Loucy (cell line): ENCODE measurements around the gene CDK19.

ENCODE experiments used
- H2AFZ ChIP-seq: fragments of 200-600 bp; sonication (generic); 2 replicates; pipeline ENCODE4 v1.6.0; 2016; ENCODE audit warnings: antibody characterized with exemption, mild to moderate bottlenecking, low read length, moderate library complexity
- H3F3A ChIP-seq: fragments of 200-600 bp; 2 replicates; pipeline ENCODE4 v1.6.0; 2016; ENCODE audit warnings: antibody characterized with exemption, low read depth, mild to moderate bottlenecking
- H3K27me3 ChIP-seq: fragments of 200-600 bp; sonication (generic); 2 replicates; pipeline ENCODE4 v1.6.1; 2014; ENCODE audit warnings: low read length, mild to moderate bottlenecking; ENCODE audit not compliant: insufficient read depth, poor library complexity, severe bottlenecking
- H3K36me3 ChIP-seq: fragments of 200-600 bp; sonication (generic); 2 replicates; pipeline ENCODE4 v1.6.1; 2016; ENCODE audit warnings: low read length; ENCODE audit not compliant: insufficient read depth
- H3K4me1 ChIP-seq: fragments of 200-600 bp; sonication (generic); 2 replicates; pipeline ENCODE4 v1.5.1; 2014; ENCODE audit warnings: low read length, mild to moderate bottlenecking; ENCODE audit not compliant: insufficient read depth, poor library complexity, severe bottlenecking
- H3K4me2 ChIP-seq: fragments of 200-600 bp; sonication (generic); 2 replicates; pipeline ENCODE4 v1.6.0; 2014; ENCODE audit warnings: antibody characterized with exemption, low read length, low read depth, mild to moderate bottlenecking; ENCODE audit not compliant: poor library complexity, severe bottlenecking
- H3K4me3 ChIP-seq: fragments of 200-600 bp; sonication (generic); 2 replicates; pipeline ENCODE4 v1.5.1; 2014; ENCODE audit warnings: low read length, mild to moderate bottlenecking, mixed read lengths; ENCODE audit not compliant: poor library complexity, severe bottlenecking
- H3K79me2 ChIP-seq: fragments of 200-600 bp; sonication (generic); 2 replicates; pipeline ENCODE4 v1.6.1; 2014; ENCODE audit warnings: low read length; ENCODE audit not compliant: insufficient read depth
- H3K9ac ChIP-seq: fragments of 200-600 bp; sonication (generic); 2 replicates; pipeline ENCODE4 v1.6.0; 2014; ENCODE audit warnings: mild to moderate bottlenecking, low read depth, low read length, moderate library complexity; ENCODE audit not compliant: poor library complexity, severe bottlenecking
- H3K9me2 ChIP-seq: fragments of 200-600 bp; sonication (generic); replicated peaks from 2 replicates; pipeline ENCODE4 v1.6.1; 2016; ENCODE audit warnings: low read depth, low read length, mixed read lengths
- H3K9me3 ChIP-seq: fragments of 200-600 bp; sonication (generic); 2 replicates; pipeline ENCODE4 v1.6.1; 2014; ENCODE audit warnings: mild to moderate bottlenecking, antibody characterized with exemption, low read length, low read depth; ENCODE audit not compliant: insufficient read depth
- H4K20me1 ChIP-seq: fragments of 200-600 bp; sonication (generic); 2 replicates; pipeline ENCODE4 v1.6.0; 2014; ENCODE audit warnings: antibody characterized with exemption, low read length, mild to moderate bottlenecking; ENCODE audit not compliant: insufficient read depth, poor library complexity, severe bottlenecking
- EZH2phosphoT487 ChIP-seq: fragments of 200-600 bp; IDR thresholded peaks from 2 replicates; pipeline ENCODE4 v1.6.1; 2018; ENCODE audit warnings: antibody characterized with exemption, mild to moderate bottlenecking, moderate library complexity, borderline replicate concordance
- TF ChIP-seq, protein P1 (sequence below): fragments of 200-600 bp; sonication (generic); conservative IDR thresholded peaks from 2 replicates; pipeline ENCODE4 v1.5.1; 2014; ENCODE audit warnings: mild to moderate bottlenecking, antibody characterized with exemption, low read length

The CDK19 gene

DNA sequence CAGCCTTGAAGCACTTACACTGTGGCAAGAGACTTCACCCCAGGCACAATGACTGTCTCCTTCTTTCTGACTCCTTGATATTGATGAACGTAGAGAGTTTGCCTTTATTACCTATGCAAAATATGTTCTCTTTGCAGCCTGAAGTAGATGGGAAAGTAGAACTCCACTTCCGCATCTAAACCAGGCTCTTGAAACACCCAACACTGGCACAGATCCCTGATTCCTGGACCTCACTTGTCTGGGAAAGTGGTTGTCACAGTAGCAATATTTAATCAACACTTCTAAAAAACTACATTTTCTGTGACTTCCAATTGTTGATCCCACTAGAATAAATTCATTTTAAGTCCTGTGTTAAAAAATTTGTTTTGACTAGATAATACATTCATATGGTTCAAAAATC, 143.1 kb downstream of the CDK19 start:
- Histone ChIP-seq H3K4me1 (peaks cover 19% of the 10 kb centered on the region), H2AFZ (no peak overlapping the region), H3F3A (no peaks in the 10 kb centered on the region), H3K79me2 (peaks cover 28% of the 10 kb centered on the region; the same call in 1 of the 2 replicates), H4K20me1 (no peaks in the 10 kb centered on the region), H3K9me3 (no peaks in the 10 kb centered on the region), H3K27me3 (no peaks in the 10 kb centered on the region), H3K9ac (no peak overlapping the region), H3K4me3 (no peak overlapping the region), H3K4me2 (no peak overlapping the region), H3K9me2 (no peaks in the 10 kb centered on the region), H3K36me3 (peaks cover 18% of the 10 kb centered on the region; the same call in 1 of the 2 replicates)
- TF ChIP-seq EZH2phosphoT487, result no peak
- TF ChIP-seq, protein P1, sequence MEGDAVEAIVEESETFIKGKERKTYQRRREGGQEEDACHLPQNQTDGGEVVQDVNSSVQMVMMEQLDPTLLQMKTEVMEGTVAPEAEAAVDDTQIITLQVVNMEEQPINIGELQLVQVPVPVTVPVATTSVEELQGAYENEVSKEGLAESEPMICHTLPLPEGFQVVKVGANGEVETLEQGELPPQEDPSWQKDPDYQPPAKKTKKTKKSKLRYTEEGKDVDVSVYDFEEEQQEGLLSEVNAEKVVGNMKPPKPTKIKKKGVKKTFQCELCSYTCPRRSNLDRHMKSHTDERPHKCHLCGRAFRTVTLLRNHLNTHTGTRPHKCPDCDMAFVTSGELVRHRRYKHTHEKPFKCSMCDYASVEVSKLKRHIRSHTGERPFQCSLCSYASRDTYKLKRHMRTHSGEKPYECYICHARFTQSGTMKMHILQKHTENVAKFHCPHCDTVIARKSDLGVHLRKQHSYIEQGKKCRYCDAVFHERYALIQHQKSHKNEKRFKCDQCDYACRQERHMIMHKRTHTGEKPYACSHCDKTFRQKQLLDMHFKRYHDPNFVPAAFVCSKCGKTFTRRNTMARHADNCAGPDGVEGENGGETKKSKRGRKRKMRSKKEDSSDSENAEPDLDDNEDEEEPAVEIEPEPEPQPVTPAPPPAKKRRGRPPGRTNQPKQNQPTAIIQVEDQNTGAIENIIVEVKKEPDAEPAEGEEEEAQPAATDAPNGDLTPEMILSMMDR, result no peak

DNA sequence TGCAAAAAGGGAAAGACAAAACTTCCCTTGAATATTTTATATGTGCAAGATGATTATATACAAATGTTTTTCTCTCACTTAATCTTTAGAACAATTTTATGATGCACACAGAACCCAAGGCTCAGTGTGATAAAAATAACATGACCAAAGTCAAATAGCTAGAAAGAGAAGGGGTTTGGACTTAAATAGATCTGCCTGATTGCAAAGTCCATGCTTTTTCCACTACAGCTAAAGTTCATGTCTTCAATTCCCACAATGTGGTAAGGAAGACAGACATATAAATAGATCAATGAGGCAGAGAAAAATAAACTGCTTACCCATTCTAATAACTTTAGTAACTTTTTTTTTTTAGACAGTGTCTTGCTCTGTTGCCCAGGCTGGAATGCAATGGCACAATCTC, 143.8 kb downstream of the CDK19 start:
- peaks cover 19% of the 10 kb centered on the region for H3K4me1 ChIP-seq
- H3K9me3 ChIP-seq, result no peaks in the 10 kb centered on the region
- TF ChIP-seq, protein P1, result no peak
- TF ChIP-seq EZH2phosphoT487, result no peak

DNA sequence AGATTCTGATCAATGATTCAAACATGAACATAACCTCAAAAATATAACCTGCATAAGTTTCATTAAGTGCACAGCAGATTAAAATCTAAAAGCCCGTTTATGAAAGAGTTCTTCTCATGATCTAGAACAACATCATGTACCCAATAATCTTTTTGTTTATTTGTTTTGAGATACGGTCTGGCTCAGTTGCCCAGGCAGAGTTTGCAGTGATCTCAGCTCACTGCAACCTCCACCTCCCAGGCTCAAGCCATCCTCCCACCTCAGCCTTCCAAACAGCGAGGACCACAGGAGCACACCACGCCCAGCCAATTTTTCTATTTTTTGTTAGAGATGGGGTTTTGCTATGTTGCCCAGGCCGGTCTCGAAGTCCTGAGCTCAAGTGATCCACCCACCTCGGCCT, 149.7 kb downstream of the CDK19 start:
- Histone ChIP-seq H3K27me3 (no peaks in the 10 kb centered on the region), H3K36me3 (peaks cover 34% of the 10 kb centered on the region), H3K4me1 (peaks cover 6% of the 10 kb centered on the region), H3K9ac (no peak overlapping the region), H3K79me2 (peaks cover 4% of the 10 kb centered on the region; the same call in 1 of the 2 replicates), H3K9me3 (peaks cover 6% of the 10 kb centered on the region; the same call in 1 of the 2 replicates), H3K4me2 (no peak overlapping the region), H3K9me2 (no peaks in the 10 kb centered on the region), H2AFZ (no peak overlapping the region), H4K20me1 (no peaks in the 10 kb centered on the region), H3K4me3 (no peak overlapping the region), H3F3A (no peaks in the 10 kb centered on the region)
- TF ChIP-seq, protein P1, result no peak
- TF ChIP-seq EZH2phosphoT487, result no peak

More for the DNA sequence above, 143.8 kb downstream of the CDK19 start:
- Histone ChIP-seq H3K9ac (no peak overlapping the region), H4K20me1 (no peaks in the 10 kb centered on the region), H2AFZ (no peak overlapping the region), H3K4me2 (no peak overlapping the region), H3K79me2 (peaks cover 24% of the 10 kb centered on the region; the same call in 1 of the 2 replicates), H3F3A (no peaks in the 10 kb centered on the region), H3K36me3 (peaks cover 22% of the 10 kb centered on the region; the same call in 1 of the 2 replicates), H3K9me2 (no peaks in the 10 kb centered on the region), H3K27me3 (no peaks in the 10 kb centered on the region), H3K4me3 (no peak overlapping the region)
